Activated naive CD4-positive, alpha-beta T cell treated with anti-CD3 and anti-CD28 coated beads for 36 hours (primary cell): Measurements from ENCODE around the gene DPF3. TPM values are rescaled to one million over a fixed set of nuclear protein-coding genes. Genes with fewer than 3 reads are reported as not detected.

Experiments
- CTCF ChIA-PET: fragments of 350-600 bp; sonication (Branson Sonifier 250); formaldehyde crosslinking; loops from one replicate; lab custom pipeline; 2021; ENCODE audit warnings: antibody characterized with exemption; lab: Charles Lee
- DNase-seq: peaks from one replicate; pipeline ENCODE4 v3.0.0-alpha.2; 2020
- H3K27ac Mint-ChIP-seq: one replicate; pipeline ENCODE4 v1.8.0; 2021; ENCODE audit warnings: mild to moderate bottlenecking, mixed read lengths
- H3K27me3 Mint-ChIP-seq: one replicate; pipeline ENCODE4 v1.8.0; 2021; ENCODE audit warnings: low read depth, mixed read lengths
- H3K36me3 Mint-ChIP-seq: one replicate; pipeline ENCODE4 v1.8.0; 2021; ENCODE audit warnings: low read depth, mixed read lengths
- H3K4me1 Mint-ChIP-seq: one replicate; pipeline ENCODE4 v1.8.0; 2021; ENCODE audit warnings: low read depth, mixed read lengths
- H3K4me3 Mint-ChIP-seq: one replicate; pipeline ENCODE4 v1.8.0; 2021; ENCODE audit warnings: mild to moderate bottlenecking, moderate library complexity, mixed read lengths
- H3K9me3 Mint-ChIP-seq: one replicate; pipeline ENCODE4 v1.8.0; 2021; ENCODE audit warnings: mixed read lengths
- intact Hi-C: fragments of 100-400 bp; cut with micrococcal nuclease; formaldehyde crosslinking; loops from one replicate; pipeline ENCODE4 v1.15.1; 2023
- total RNA-seq, 2 experiments: library from RNA; stranded (reverse); gene quantifications; one replicate each; pipeline ENCODE4 v1.2.3, GENCODE V29; 2021

DPF3 gene
- total RNA-seq, 2 experiments from 2014 or later: 0.29 to 0.47 TPM

DNA sequence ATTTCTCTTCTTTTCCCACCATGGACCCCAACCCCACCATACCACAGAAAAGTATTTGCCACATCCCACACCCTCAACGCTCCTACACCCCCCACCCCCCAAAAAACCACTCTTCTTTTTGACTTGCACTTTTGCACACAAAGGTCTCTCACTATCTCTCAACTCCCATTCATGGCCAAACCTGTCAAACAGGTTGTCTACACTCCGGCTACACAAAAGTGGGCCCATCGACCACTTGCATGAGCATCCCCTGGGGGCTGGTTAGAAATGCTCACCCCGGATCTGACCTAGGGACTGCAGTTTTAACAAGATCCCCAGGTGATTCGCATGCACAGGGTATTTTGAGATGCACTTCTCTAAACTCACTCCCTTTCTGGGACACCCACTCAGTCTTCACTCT, 248.2 kb downstream of the DPF3 start:
- no peak overlapping the region for H3K4me3 Mint-ChIP-seq
- H3K27ac Mint-ChIP-seq: no peak overlapping the region
- DNase-seq: no peak
- CTCF ChIA-PET: no interaction called here
- H3K4me1 Mint-ChIP-seq: no peaks in the 10 kb centered on the region
- H3K36me3 Mint-ChIP-seq: no peaks in the 10 kb centered on the region
- no peaks in the 10 kb centered on the region for H3K9me3 Mint-ChIP-seq
- H3K27me3 Mint-ChIP-seq: no peaks in the 10 kb centered on the region
- intact Hi-C loops: no loop called here

DNA sequence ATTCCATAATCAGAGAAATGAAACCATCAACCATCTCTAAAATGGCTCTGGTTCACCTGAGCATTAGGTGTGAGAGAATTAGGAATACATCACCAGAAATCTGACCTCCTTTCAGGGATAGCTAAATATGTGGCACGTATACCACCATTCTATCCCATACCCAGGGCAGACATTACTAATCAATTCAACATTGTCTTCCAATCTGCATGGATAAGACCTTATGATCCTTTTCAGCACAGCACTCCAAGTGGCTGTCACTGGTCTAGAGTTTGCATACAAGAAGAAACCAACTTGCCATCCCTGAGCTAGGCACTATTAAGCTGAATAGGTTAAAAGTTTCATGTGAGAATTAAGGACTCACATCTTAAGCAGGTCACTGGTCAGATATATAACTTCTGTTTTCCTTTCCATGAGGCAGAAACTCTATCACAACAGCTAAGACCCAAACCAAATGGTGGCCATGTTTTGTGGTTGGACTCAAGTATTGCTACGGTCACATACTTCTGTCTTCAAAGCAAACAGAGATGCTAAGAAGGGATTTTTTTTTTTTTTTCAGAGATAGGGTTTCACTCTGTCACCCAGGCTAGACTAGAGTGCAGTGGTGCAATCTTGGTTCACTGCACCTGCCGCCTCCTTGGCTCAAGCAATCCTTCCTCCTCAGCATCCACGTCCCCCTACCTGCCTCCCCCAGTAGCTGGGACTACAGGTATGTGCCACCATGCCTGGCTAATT, 249.0 kb downstream of the DPF3 start:
- DNase-seq: no peak
- Mint-ChIP-seq H3K27me3 (no peaks in the 10 kb centered on the region), H3K9me3 (no peaks in the 10 kb centered on the region), H3K36me3 (no peaks in the 10 kb centered on the region), H3K4me3 (no peak overlapping the region), H3K27ac (no peak overlapping the region), H3K4me1 (no peaks in the 10 kb centered on the region)
- CTCF ChIA-PET: interaction anchor here (0.5 kb wide), 1 partner anchor 242 kb away, joined by 4 read pairs; no protein-coding TSS in a partner anchor
- intact Hi-C loops: no loop called here

DNA sequence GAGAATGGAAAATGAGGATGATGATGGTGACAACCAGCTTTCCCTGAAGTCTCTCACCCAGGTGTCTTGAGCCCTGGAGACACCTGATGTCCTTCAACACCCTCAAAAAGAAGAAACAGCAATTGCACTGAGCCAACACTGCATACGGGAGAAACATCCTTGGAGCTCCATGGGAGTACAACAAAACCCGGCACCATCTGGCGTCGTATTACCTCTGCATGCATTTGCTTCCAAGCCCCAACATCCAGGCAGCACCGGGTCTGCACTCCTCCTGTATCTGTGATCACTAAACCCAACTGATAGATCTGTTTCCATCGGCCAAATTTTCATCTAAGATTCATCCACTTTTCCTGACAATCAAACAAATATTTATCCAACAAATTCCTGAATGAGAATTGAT, 249.9 kb downstream of the DPF3 start:
- Mint-ChIP-seq H3K36me3 (no peaks in the 10 kb centered on the region), H3K9me3 (peaks cover 5% of the 10 kb centered on the region)
- CTCF ChIA-PET: no interaction called here

DNA sequence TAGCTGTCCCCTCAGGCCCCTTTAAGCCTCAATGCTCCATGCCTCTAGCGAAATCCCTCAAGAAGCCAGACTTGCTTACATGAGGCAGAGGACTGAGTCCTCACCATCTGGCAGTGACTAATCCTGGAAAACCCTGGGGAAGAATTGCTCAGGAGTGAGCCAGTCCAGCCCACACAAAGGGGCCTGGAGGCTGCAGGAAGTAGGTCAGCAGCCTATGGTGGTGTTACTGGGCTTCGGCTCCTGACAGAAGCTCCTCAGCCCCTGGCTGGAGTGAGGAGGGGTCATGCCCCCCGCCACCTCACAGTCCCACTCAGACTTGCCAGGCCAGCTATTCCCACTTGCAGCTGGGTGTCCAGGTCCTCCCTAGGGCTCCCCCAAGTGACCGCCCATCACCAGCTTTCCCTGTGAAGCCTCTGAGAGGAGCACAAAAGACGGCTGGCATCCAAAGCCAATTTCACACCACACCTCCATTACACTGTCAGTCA, 250.5 kb downstream of the DPF3 start:
- no peaks in the 10 kb centered on the region for H3K4me1 Mint-ChIP-seq
- H3K9me3 Mint-ChIP-seq: peaks cover 5% of the 10 kb centered on the region
- intact Hi-C loops: no loop called here
- DNase-seq: no peak
- no peak overlapping the region for H3K27ac Mint-ChIP-seq
- H3K4me3 Mint-ChIP-seq: no peak overlapping the region
- H3K27me3 Mint-ChIP-seq: no peaks in the 10 kb centered on the region
- CTCF ChIA-PET: no interaction called here
- H3K36me3 Mint-ChIP-seq: no peaks in the 10 kb centered on the region

More for the DNA sequence above, 249.9 kb downstream of the DPF3 start:
- H3K27ac Mint-ChIP-seq: no peak overlapping the region
- no peaks in the 10 kb centered on the region for H3K4me1 Mint-ChIP-seq
- intact Hi-C loops: no loop called here
- H3K4me3 Mint-ChIP-seq: no peak overlapping the region
- DNase-seq: no peak
- no peaks in the 10 kb centered on the region for H3K27me3 Mint-ChIP-seq

DNA sequence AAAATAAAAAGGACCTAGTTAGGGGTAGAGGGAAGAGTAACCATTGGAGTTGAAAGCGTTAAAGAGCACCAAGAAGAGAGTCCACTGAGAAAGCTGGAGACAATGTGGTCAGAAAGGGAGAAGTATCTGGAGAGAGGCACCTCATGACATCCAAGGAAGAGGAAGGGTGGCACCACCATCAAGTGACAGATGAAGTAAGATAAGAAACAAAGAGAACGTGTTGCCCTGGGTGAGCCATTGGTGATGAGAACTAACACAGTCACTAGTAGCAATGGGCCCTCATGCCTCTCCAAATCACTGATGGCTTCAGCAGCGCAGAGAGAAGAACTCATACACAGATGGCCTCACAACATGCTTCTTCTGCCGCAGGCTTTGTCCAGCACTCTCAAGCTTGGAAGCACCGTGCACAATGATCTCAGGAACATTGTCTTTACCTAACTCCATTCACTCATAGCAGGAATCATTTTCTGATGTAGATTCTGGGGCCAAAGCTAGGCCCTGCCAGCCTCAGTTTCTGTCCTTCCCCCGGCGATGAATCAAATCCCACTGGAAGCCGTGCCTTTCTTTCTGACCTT, 252.9 kb downstream of the DPF3 start:
- no peak overlapping the region for H3K4me3 Mint-ChIP-seq
- no peak for DNase-seq
- no peaks in the 10 kb centered on the region for H3K4me1 Mint-ChIP-seq
- peaks cover 5% of the 10 kb centered on the region for H3K9me3 Mint-ChIP-seq
- intact Hi-C loops: no loop called here
- no peaks in the 10 kb centered on the region for H3K36me3 Mint-ChIP-seq
- H3K27ac Mint-ChIP-seq: no peak overlapping the region
- no peaks in the 10 kb centered on the region for H3K27me3 Mint-ChIP-seq
- CTCF ChIA-PET: no interaction called here

DNA sequence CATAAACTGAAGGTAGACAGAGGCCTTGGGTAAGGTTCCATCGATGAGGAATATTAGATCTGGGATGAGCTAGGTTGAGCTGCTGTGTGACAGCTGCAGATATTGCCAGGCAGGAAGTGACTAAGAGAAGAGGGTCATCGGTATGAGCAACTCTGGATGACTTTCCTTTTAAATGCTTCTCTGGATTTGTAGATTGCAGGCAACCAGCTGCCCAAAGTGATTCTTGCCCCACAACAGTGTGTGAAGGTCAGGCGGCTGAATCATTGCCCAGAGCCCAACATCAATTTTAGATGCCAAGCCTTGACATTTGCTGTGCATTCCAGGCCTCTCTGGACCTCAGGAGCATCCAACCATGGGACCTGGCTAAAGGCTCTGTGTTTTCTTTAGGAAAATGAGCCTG, 255.9 kb downstream of the DPF3 start:
- no peaks in the 10 kb centered on the region for H3K4me1 Mint-ChIP-seq
- no peak overlapping the region for H3K27ac Mint-ChIP-seq
- no peak overlapping the region for H3K4me3 Mint-ChIP-seq
- no peaks in the 10 kb centered on the region for H3K36me3 Mint-ChIP-seq
- H3K9me3 Mint-ChIP-seq: peaks cover 5% of the 10 kb centered on the region
- CTCF ChIA-PET: no interaction called here
- no peak for DNase-seq
- no peaks in the 10 kb centered on the region for H3K27me3 Mint-ChIP-seq
- intact Hi-C loops: no loop called here

DNA sequence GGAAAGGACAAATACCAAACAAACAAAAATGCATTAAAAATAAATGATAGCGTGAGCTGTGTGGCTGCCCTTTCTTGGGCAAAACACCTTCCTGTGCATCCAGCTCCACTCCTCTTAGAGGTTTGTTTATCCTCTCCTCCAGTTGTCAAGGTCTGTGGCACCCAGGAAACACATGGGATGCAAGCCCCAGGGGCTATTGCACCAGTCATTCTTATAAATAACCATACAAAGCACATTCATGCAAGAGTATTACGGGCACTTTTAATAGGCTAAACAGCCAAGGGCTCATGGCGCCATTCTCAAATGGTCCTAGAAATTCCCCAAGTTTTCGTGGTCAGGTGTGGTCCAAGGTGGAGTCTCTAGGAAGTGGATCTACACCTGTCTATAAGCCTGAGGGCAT, 257.0 kb downstream of the DPF3 start:
- Mint-ChIP-seq H3K27ac (no peak overlapping the region), H3K36me3 (no peaks in the 10 kb centered on the region), H3K4me3 (no peak overlapping the region), H3K9me3 (peaks cover 5% of the 10 kb centered on the region), H3K27me3 (no peaks in the 10 kb centered on the region), H3K4me1 (no peaks in the 10 kb centered on the region)
- no peak for DNase-seq
- CTCF ChIA-PET: no interaction called here
- intact Hi-C loops: no loop called here

DNA sequence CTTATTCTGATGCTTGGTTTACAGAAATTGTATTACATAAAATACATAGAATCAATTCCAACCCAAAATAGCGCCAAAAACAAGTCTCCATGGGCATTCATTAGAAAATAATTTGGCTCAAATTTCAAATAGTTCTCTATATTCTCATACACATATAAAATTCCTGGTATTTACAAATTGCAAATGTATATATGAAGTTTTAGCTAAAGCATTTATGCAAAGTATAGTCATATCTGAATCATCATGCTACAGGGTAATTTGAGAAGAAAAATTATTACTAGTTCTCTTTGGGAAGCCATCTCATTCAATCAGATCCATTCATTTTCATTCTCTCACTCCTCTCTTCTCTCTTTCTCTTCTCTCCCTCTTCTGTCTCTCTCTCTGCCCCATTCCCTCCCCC, 257.8 kb downstream of the DPF3 start:
- no peak overlapping the region for H3K4me3 Mint-ChIP-seq

DNA sequence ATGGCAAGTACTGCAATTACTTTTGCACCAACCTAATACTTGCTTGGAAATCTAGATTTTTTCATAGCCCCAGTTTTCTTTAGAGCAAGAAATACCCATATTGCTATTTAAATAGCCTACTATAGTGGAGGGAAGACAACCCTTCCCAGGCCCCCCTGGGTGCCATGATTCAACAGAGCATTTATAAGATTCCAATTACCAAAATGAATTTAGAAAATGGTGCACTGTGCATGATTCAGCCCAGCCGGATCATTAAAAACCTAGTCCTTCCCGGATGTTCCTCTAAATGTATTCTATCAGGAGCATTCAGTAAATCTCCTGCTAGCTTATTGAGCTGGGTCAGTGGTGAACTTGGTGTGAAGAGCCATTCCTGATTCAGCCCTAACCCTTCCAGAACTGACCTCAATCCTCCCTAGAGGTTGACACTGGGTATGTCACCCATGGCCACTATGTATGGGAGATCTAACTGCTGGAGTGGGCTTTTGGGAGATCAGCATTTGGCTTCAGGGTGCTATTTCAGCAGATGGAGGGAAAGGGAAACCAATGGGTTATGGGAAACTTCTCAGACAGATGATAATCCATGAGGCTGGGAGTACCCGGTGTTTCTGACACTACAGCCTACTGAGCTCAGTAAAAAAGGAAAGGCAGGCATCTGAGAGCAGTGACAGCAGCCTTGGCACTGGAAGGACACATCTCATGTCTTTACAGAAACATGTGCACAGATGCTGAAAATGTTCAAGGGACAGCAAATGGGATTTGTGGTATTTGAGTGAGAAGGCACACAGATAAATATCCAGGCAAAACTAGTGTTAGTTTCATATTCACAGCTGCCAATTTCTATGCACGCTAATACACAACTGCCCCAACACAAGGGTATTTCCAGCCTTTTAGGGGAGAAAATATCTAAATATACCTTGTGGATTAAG, 258.9 kb downstream of the DPF3 start:
- Mint-ChIP-seq H3K27me3 (no peaks in the 10 kb centered on the region), H3K4me3 (no peak overlapping the region), H3K4me1 (no peaks in the 10 kb centered on the region), H3K9me3 (peaks cover 5% of the 10 kb centered on the region), H3K36me3 (no peaks in the 10 kb centered on the region), H3K27ac (no peak overlapping the region)
- intact Hi-C loops: no loop called here
- no peak for DNase-seq
- CTCF ChIA-PET: no interaction called here

More for the DNA sequence above, 257.8 kb downstream of the DPF3 start:
- Mint-ChIP-seq H3K27ac (no peak overlapping the region), H3K4me1 (no peaks in the 10 kb centered on the region), H3K27me3 (no peaks in the 10 kb centered on the region), H3K36me3 (no peaks in the 10 kb centered on the region), H3K9me3 (peaks cover 5% of the 10 kb centered on the region)
- DNase-seq: no peak
- intact Hi-C loops: no loop called here
- CTCF ChIA-PET: no interaction called here

DNA sequence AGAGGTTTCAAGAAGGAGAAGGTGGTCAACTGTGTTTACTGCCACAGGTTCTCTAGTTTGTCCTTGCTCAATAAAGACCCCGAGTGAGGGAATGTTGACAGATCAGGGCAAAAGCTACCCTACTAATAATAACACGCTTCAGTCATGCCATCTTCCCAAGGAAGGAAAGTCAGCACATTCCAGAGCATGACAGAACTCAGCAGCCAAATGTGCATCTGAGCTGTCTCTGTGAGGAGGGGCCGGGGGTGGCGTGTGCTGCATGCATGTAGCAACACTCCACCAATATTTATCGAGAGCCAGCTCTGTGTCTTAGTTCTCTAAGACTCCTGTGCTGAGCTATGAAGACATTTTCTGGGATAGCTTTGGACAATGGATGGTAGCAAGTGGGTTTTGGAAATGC, 260.4 kb downstream of the DPF3 start:
- intact Hi-C loops: no loop called here
- H3K27me3 Mint-ChIP-seq: no peaks in the 10 kb centered on the region

DNA sequence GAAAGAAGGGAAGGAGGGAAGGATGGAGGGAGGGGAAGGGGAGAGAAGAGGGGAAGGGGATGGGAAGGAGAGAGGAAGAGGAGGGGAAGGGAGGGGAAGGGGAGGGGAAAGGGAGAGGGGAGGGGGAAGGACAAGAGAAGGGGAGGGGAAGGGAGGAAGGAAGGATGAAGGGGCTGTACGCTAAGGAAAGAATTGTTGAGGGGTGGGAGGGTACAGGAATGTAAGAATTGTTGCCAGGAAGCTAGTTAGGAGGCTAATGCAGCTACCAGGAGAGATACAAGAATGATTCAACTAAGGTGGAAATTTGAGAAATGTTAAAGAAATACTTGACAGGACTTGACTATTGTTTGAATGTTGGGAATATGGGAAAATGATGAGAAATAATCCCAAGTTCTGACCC, 261.2 kb downstream of the DPF3 start:
- no peak for DNase-seq
- Mint-ChIP-seq H3K27me3 (no peaks in the 10 kb centered on the region), H3K9me3 (no peaks in the 10 kb centered on the region), H3K36me3 (no peaks in the 10 kb centered on the region), H3K4me1 (no peaks in the 10 kb centered on the region), H3K27ac (no peak overlapping the region), H3K4me3 (no peak overlapping the region)
- intact Hi-C loops: no loop called here
- CTCF ChIA-PET: interaction anchor here (0.9 to 1.2 kb wide), 2 partner anchors 11 to 115 kb away, joined by 3 to 4 read pairs; no protein-coding TSS in a partner anchor

More for the DNA sequence above, 260.4 kb downstream of the DPF3 start:
- Mint-ChIP-seq H3K27ac (no peak overlapping the region), H3K4me1 (no peaks in the 10 kb centered on the region), H3K9me3 (no peaks in the 10 kb centered on the region), H3K36me3 (no peaks in the 10 kb centered on the region), H3K4me3 (no peak overlapping the region)
- DNase-seq: no peak
- CTCF ChIA-PET: interaction anchor here (1.2 kb wide), 1 partner anchor 12 kb away, joined by 3 read pairs; no protein-coding TSS in a partner anchor

DNA sequence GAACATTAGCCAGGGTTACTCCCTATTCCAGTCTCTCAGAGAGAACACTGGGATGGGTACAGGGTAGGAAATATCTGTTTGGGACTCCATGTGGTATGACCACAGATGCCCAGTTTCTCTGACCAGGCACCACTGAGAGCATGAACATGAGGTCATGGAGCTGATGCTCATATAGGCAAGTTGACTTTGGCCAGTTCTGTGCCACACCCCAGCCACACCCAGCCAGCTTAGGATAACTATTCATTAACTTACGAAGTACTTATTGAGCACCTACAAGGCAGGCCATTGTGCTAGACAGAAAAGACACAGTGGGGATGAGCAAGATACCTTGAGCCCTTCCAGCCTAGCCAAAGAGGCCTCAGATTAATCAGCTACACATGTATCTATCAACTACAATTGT, 262.5 kb downstream of the DPF3 start:
- Mint-ChIP-seq H3K27me3 (no peaks in the 10 kb centered on the region), H3K36me3 (no peaks in the 10 kb centered on the region), H3K9me3 (peaks cover 4% of the 10 kb centered on the region), H3K4me1 (no peaks in the 10 kb centered on the region), H3K27ac (no peak overlapping the region), H3K4me3 (no peak overlapping the region)
- no peak for DNase-seq
- intact Hi-C loops: no loop called here
- CTCF ChIA-PET: interaction anchor here (0.7 kb wide), 1 partner anchor 313 kb away, joined by 3 read pairs; no protein-coding TSS in a partner anchor
